Measurements from ENCODE around the gene ITGA1.
"Not testable (repeated sequence)": the region's sequence is repeated elsewhere in the genome, so short reads cannot be mapped to it uniquely, and the experiment has no call there.

Gene ITGA1

DNA sequence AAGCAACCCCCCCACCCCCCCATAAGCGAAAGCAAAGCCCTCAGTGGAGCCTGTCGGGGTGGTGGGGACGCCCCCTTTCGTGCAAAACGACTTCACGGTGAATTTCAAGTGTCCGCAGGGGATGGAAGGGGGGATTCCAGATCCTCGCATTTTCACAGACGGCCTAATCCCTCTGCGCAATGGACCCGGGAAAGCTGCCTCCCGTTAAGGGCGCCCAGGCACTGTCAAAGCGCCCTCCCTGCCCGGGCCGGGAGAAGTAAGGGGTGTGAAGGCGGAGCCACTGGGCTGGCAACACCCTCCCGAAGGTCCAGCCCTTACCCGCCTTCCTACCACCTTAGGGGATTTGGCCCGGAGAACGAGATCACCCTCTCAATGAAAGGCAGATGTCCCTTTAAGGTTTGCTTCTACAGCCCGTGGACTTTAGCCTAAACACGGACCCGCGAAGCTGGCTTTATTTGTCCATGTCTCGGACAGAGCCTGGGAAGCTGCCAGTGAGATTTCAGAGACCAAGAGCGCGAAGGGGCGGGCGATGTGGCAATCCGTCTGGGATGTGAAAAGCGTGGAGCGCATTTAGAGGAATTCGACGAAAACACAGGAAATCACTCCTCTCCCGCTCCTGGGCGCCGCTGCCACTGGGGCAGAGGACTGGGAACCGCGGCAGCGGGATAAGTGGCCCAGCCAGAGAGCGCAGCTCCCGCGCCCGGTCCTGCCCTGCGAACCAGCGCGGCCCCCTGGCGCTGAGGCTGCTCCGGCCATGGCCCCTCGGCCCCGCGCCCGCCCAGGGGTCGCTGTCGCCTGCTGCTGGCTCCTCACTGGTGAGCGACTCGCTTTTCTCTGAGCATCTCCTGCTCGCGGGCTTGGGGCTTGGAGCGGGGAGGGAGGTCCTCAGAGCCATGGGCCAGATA, at the start of gene ITGA1, which contains the start of gene PELO:
Gene ITGA1 (plus strand): TSS at position 317 of the 905 bp plus-strand sequence. CDS start 438 bp downstream, at position 755.
Gene PELO (plus strand): TSS at position 317 of the 905 bp plus-strand sequence. CDS start 12,479 bp downstream, outside the sequence.
- no peak for DNase-seq

DNA sequence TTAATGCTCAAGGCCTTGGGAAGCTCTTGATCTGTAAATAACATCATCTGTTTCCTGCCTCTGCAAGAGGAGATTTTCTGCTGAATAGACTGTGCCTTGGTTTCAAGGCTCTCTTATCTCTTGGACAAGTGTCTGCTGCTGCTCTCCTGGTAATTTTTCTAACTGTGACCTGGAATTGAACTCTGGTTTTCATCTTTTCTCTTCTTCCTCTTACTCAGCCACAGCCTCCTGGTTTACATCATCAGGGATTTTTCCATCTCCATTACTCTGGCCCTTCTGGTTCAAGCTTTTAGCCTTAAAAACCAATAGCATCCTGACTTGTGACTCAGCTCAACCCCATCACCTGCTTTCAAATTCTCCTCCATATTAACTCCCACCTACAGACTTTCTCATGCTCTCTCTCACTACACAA, 49.6 kb upstream of the ITGA1 start:
- DNase-seq: no peak

DNA sequence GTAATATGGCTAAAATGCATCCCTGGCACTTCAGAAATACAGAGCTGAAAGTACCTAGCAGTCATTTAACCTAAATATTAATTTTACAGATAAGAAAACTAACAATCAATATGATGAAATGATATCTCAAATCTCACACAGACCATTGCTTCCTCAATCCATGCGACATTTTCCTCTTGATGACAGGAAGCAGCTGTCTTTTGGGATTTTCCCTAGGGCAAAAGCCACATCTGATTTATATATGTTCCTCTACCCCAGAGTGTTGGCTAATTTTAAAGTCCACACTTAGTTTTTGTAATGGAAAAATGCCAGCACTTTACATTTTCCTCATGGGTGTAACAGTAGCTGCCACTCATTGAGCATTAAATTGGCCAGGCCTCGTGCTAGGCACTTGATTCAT, 47.7 kb upstream of the ITGA1 start:
- DNase-seq: no peak

DNA sequence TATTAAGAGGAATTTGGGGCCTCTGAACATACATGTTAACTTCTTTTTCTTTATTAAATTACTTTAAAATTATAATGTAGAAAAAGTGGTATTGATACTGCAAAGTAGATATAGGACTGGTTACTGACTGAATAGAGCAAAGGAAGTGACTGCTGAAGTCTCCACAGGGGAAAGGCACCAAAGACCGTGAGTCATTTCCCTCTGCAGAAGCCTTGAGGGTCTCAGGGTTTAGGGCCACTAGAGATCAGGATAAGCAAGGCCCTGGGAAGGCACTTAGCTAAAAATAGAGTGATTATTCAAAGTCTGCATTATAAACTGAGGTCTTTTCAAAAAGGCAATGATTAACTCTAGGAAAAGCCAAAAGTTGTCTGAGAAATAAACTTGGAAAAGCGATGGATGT, 44.7 kb upstream of the ITGA1 start:
- DNase-seq: no peak

DNA sequence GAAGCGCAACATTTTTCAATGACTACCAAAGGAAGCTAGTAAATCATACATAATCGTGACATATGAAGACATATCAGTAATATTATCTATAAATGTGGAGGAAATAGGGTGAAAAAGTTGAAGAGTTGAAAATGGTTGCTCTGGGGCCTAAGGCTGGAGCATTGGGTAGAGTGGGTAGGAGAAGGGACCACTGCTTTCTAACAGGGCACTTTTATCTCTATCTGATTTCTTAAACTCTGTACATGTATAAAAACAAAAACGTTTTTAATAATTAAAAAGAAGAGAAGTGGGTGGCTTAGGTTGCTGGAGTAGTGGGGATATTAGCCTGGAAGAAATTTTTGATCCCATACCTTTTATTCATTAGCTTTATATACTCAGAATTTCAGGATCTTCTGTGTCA, 44.2 kb upstream of the ITGA1 start:
- no peak for DNase-seq

DNA sequence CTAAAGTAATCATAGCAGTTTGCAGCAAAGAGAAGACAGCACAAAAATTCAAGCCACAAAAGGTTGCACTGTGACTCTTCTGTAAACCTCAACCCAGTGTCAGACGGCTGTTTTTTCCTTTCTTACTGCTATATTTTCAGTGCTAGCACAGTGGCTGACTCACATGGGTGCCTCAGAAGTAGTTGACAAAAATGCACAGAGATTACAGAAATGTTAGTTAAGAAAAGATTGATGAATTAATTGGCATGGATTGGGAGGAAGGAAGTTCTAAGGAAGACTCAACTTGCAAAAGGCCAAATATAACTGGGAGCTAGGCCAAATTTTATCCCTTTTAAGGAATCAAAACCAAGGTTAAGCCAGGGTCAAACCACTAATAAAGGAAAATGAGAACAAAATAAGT, 43.7 kb upstream of the ITGA1 start:
- no peak for DNase-seq

DNA sequence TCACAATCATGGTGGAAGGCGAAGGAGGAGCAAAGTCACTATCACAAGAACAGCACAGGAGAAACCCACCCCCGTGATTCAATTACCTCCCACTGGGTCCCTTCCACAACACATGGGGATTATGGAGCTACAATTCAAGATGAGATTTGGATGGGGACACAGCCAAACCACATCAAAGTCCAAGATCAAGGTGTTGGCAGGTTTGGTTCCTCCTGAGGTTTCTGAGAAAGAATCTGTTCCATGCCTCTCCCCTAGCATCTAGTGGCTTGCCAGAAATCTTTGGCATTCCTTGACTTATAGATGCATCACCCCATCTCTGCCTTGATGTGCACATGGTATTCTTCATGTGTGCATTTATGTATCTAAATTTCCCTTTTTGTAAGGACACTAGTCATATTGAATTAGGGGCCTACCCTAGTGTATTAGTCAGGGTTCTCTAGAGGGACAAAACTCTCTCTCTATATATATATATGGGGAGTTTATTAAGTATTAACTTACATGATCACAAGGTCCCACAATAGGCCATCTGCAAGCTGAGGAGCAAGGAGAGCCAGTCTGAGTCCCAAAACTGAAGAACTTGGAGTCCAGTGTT, 42.8 kb upstream of the ITGA1 start:
- not testable (repeated sequence) for DNase-seq

DNA sequence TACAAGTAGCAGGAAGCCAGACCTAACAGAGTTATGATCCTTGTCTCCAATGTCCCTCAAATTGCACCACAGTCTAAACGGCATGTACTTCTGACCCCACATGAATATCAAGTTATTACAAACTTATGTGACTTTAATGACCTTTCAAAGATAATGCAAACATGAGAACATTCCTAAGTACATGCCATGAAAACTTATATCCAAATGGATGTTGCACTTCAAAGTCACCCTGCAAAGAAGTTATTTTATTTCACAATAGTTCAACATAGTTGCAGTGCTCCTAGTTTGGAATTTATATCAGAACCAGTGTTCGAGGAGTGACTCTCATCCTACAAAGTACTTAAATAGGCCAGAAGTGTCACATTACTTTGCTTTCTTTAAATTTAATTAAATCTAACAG, 41.2 kb upstream of the ITGA1 start:
- no peak for DNase-seq

DNA sequence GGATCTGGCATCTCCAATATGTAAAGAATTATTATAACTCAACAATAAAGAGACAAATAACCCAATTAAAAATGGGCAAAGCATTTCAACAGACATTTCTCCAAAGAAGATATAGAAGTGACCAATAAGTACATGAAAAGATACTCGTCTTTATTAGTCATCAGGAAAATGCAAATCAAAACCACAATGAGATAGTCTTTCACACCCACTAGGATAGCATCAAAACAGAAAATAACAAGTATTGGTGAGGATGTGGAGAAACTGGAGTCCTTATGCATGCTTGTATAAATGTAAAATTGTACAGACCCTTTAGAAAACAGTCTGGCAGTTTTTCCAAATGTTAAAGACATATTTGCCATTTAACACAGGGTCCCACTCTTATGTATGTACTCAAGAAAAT, 39.1 kb upstream of the ITGA1 start:
- DNase-seq: no peak

DNA sequence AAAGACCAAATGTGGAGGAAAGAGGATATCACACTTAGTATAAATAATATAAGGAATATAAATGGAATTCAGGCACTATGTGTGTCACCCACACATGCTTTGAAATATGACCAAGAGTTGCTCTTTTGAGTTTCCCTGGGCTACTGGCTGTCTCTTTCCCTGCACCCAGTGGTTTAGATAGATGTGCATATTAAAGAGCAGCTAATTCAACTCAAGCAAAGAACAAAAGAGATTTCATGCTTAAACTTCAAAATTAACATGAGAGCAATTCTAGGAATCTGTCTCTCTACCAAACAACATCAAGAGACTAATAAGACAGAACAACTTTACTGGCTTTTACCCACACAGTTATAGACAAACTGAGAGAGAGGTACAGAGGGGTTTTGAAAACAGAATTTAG, 38.0 kb upstream of the ITGA1 start:
- DNase-seq: no peak

DNA sequence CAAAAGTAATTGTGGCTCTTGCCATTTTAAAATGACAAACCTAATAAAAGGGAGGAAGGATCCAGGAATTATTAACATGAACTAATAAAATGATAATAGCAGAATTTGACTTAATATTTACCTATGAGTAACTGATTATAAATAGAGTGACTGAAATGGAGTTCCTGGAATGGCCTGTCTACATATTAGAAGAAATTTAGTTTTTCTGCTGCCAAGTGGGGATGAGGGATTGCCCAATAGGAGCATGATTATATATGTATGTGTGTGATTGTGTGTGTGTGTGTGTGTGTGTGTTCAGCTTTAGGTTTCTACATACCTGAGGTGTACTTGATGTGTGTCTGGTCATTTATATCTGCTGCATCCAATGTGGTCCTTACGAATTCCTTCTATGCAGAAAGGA, 36.6 kb upstream of the ITGA1 start:
- DNase-seq: no peak

DNA sequence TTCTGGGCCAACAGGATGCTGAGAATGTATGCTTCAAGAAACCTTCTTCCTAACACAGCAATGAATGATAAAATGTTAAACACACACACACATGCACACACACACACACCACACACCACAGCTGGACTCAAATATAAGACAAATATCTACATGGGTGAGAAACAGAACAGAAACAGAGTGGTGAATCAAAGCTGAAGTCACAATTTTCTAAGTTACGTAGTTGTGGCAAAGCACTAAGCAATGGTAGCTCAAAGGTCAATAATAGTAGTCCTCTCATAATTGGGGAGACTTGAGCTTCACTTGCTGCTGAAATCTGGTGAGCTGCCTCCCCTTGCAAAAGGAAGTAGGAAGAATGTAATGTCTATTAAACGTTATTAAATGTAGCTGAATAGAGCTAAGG, 33.7 kb upstream of the ITGA1 start:
- DNase-seq: no peak

DNA sequence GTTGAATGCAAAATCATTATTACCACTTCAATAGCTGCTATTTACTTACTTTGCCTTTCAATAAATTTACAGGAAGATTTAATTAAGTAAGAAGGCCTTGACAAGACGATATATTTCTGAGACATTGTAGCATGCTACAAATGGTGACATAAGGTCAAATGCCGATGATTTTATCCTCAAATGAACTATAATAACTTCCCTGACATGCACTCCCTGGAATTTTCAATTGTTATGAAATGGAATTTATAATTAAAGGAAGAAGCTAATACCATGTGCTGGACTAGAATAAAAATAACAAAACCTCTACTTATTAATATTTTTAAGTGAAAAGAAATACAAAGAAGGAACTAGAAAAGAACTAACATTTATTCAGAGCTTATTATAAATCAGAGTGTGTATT, 30.2 kb upstream of the ITGA1 start:
- DNase-seq: no peak

DNA sequence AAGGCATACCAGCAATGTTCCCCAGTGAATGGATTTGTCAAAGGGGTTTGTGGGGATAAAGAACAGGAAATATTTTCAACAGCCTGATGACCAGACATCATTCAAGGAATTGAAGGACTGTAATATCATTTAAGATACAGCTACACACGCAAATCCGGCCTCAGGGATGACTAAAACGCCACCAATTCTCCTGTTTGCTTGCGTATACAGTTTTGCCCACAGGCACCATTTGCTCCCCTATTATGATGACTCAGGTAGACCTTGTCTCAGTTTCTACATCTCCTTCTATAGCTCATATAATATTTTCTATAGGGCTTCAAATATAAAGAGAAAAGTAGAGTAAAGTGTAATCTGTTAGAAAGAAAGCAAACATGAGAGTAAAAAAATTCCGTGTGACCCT, 29.7 kb upstream of the ITGA1 start:
- no peak for DNase-seq

DNA sequence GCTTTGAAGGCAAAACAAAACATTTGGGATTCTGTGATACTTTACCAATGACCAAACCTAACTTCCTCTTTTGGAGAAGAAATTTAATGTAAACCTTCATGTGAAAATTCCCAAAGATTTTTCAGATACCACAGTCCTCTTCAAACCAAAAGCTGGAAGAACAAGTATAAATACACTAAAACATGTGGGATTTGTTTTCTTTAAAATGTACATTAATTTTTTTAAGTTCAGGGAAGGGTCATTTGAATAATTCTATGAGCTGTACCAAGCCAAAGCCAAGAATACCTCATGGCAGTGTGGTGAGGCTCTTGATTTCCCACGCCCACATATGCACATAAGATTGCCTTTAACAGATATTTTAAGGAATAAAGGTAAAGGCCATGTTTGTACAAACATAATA, 28.4 kb upstream of the ITGA1 start:
- no peak for DNase-seq

DNA sequence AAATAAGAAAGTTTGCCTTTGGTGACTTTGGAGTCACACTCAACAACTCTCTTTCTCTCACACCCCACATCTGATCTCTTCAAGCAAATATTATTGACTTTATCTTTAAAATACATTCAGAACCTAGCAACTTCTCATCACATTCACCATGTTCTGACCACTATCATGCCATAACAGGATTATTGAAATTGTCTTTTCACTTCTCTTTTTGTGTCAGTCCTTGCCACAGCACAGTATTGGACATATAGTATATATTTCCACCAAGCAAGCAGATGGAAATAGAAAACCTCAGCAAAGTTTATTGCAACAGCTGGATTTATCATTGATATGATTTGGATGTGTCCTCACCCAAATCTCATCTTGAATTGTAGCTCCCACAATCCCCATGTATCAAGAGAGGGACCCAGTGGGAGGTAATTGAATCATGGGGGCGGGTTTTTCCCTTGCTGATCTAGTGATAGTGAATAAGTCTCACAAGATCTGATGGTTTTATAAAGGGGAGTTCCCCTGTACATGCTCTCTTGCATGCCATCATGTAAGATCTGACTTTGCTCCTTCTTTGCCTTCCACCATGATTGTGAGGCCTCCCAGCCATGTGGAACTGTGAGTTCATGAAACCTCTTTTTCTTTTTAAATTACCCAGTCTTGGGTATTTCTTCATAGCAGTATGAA, 26.9 kb upstream of the ITGA1 start:
- no peak for DNase-seq

DNA sequence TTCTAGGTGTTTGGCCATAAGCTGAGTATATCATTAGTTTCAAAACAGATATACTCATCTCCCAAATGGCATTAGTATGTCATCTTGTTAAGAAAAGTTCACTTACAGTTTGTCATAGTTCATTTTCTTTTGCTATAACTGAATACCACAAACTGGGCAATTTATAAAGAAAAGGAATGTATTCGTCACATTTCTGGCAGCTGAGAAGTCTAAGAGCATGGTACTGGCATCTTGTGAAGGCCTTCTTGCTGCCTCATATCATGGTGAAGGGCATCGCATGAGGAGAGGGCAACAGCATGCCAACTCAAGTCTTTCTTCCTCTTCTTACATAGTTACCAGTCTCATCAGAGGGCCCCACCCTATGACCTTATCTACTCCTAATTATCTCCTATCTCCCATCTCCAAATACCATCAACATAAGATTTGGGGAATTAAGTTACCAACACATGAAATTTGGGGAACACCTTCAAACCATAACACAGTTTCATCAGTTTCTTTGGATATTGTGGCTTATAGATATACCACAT, 20.4 kb upstream of the ITGA1 start:
- DNase-seq: no peak

DNA sequence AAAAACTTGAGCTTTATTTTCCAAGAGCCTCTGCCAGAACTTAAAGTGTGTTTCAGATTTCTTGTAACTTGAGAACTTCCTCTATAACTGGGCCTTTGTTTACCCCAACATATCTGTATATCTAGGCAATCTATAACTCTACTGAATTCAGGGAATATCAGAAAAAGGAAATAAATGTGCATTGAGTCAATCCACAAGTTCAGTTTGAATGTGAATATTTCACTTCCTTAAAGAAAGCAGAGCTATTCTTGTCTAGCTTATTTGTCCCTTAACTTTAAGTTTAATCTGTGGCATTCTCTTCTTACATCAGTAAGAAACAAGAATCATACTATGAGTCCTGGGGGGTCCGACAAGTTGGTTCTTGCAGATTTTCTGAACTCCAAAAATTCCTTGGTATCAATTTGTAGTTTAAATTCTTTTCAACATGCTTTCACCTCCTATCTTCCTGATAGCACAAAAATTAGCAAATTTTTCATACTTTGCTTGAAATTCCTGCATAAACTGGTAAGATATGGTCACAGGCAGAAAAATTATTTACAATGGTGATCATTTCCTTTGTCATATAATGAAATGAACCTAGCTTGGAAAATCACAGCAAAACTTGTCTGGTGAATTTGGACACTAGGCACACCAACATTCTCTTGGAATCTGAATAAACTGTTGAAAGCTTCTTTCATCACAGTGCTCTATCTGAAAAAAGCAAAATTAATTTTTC, 19.8 kb upstream of the ITGA1 start:
- DNase-seq: no peak

DNA sequence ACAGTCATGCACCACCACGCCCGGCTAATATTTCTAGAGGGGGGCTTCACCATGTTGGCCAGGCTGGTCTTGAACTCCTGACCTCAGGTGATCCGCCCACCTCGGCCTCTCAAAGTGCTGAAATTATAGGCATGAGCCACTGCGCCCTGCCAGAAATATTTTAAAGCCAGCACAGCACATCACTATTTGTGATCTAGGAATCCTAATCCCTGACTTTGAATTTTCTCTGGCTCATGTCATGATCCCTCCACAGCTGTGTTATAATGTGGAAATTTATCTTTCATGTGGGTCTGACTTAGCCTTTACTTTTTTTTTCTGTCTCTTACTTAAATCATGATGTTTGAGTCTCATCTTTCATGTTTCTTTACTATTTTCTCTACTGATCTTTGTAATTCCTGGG, 18.7 kb upstream of the ITGA1 start:
- no peak for DNase-seq

DNA sequence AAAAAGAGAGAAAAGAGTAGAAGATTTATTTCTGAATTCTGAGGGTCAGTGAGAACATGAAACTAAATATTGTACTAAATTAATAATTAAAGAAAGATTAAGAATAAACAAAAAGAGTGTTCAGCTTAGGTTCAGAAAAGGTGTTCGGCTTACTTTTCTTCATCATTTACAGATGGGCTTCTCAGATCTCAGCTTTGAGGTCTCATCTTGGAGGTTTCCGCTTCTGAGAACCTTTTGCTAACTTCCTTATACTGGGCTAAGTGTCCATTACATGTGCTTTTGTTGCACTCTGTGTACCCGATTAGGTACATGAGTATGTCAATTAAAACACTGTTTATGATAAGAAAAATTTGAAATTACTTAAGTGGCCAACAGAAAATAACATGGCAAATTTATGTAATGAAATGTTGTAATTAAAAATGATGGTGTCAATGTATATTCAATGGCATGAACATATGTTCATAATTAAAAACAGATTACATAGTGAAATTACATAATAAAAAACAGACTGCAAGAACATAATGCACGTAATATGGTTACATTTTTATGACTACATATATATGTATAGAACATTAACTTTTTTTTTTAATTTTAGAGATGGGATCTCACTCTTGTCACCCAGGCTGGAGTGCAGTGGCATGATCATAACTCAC, 17.3 kb upstream of the ITGA1 start:
- DNase-seq: no peak

DNA sequence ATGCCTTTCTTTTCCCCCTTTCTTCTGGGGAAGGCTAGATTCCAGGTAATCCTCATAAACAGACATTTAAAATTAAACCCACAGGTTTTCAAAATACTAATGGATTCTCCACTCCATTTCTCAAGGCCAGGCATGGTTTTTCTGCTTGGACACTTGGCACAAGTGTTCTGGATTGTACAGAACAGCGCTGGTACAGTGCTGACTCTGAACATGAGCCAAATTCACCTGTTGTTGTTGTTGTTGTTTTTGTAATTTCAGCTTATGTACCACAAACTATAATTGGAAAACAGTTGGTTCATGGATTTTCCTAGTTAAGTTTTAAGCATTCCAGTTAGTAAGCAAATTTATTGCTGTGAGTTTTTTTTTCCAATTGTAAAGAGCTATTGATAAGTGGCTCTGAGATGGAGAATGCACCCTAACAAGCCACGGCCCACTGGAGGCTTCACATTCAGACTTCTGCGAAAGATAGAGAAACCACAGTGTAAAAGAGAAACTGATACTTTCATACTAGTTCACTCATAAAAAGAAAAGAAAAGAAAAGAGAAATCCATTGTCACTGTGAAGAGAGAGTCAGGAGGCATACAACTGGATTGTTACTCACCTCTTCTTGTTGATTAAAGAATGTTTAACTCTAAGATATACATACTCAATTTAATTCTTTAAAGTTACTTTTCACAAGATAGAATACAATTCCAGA, 16.2 kb upstream of the ITGA1 start:
- DNase-seq: no peak

DNA sequence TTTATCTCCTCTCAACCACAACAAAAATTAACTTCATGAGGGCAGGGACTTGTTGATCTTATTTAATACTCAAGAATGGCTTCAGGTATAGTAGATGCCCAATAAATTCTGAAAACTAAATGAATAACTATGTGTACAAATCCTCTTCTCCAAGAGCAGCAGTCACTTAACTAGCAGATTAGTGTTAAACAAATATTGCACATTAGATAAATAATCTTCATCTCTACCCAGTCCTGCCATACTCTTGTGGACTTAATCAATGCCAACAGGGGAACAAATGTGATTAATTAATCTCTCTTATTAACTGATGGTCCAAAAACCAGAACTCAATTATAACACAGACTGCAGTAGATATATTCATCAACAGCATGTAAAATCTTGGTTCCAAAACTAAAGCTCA, 15.0 kb upstream of the ITGA1 start:
- DNase-seq: no peak

Data from NCI-H1092 treated with DMSO at 0.1 percent for 48 hours (cell line).